SH-SY5Y (cell line): Measurements from ENCODE around the gene RPS6KC1.

Experiments used
- GATA2 ChIP-seq: IDR thresholded peaks from 2 replicates; pipeline ENCODE4 v1.6.1; 2011; ENCODE audit warnings: mild to moderate bottlenecking, low read depth, low read length
- GATA3 ChIP-seq: IDR thresholded peaks from 2 replicates; pipeline ENCODE4 v1.6.1; 2011; ENCODE audit warnings: low read depth, mild to moderate bottlenecking, low read length, moderate library complexity

RPS6KC1 gene

DNA sequence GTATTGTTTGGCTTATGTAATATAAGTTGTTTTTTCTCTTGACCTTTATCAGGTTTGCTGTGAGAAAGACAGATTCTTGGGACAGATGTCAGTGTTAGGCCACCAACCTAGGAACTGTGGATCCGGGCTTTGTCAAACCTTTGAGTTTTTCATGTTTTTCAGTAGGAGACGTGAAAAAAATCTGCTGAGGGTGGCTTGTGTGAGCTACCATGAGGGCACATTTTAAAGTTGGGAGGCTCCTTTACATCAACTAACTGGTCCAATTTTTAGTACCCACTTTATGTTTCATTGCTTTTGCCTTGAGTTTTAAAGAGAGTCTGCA is 801 bp downstream of the RPS6KC1 start:
- TF ChIP-seq GATA2 (no peak), GATA3 (no peak)

DNA sequence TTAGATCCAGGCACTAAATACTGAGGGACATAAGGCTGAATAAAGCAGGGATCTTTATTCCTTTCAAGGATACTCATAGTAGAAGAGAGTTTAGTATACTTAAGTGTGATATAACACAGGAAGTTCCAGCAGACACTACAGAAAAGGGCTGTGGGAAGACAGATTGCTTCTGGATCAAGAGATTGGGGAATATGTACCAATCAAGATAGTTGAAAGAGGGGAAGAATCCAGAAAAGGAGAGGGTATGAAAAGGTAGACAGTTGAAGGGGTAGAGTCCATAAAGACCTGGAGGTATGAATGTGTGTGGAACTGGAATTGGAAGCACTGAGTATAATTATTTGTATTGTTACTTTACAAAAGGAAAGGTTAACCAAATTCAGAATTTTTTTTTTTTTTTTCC is 2.4 kb downstream of the RPS6KC1 start:
- TF ChIP-seq GATA2 = no peak
- TF ChIP-seq GATA3 = no peak

DNA sequence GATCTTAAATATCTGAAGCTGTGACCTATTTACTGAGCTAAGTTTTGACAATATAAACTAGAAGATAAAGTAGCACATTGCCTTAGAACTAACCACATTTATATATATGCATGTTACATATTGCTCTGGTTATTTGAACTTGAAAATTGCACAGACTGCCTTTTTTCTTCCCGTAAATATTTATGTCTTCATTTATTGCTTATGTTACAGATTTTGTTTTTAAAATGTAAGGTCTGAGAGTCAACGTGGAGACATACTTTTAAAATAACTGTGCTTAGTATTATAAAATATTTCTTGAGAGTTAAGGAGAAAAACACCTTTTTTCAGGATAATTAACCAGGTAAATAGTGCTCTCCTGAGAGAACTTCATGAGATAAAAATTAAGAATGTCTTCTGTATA is 3.1 kb downstream of the RPS6KC1 start:
- TF ChIP-seq GATA2 (no peak), GATA3 (no peak)

DNA sequence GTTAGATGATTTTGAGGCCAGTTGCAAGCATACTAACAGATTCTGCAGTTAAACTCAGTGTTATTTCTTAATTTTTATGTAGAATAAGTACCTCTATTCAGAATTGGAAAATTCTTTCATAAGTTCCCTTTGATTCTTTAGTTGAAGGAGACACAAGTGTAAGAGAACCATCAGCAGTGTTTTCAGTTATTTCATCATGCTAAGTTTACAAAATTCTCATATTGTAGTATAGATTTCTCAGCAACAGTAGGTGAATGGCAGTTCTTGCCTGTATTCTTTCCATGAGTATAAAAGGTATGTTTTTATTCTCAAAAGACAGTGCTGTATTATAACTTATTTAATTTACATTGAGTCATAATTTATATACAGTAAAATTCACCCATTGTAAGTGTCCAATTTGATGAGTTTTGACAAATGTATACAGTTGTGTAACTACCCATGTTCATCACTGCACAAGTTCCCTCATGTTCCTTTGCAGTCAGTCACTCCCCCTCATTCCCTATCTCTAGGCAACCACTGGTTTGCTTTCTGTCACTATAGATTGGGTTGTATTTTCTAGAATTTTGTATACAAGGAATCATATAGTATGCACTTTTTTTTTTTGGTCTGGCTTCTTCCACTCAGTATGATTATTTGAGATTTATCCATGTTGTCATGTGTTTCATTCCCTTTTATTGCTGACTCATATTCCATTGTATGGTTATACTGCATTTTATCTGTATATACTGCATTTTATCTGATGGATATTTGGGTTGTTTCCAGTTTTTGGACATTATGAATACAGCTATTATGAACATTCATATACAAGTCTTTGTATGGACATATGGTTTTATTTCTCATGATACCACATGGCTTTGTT is 3.9 kb downstream of the RPS6KC1 start:
- TF ChIP-seq GATA3 = no peak
- TF ChIP-seq GATA2 = no peak

DNA sequence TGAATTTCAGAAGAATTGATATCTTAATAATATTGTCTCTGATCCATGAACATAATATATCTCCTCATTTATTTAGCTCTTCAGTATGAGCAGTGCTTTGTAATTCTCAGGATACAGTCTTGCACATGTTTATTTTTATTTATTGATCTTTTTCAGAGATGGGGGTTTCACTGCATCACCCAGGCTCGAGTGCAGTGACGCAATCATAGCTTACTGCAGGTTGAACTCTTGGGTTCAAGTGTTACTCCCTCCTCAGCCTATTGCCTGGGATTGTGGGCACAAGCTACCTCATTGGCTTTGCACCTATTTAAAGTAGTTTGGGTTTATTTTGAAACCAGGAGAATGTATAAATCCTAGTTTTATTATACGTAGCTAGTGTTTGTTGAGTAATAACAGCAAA is 4.7 kb downstream of the RPS6KC1 start:
- TF ChIP-seq GATA3 = no peak
- no peak for TF ChIP-seq GATA2

DNA sequence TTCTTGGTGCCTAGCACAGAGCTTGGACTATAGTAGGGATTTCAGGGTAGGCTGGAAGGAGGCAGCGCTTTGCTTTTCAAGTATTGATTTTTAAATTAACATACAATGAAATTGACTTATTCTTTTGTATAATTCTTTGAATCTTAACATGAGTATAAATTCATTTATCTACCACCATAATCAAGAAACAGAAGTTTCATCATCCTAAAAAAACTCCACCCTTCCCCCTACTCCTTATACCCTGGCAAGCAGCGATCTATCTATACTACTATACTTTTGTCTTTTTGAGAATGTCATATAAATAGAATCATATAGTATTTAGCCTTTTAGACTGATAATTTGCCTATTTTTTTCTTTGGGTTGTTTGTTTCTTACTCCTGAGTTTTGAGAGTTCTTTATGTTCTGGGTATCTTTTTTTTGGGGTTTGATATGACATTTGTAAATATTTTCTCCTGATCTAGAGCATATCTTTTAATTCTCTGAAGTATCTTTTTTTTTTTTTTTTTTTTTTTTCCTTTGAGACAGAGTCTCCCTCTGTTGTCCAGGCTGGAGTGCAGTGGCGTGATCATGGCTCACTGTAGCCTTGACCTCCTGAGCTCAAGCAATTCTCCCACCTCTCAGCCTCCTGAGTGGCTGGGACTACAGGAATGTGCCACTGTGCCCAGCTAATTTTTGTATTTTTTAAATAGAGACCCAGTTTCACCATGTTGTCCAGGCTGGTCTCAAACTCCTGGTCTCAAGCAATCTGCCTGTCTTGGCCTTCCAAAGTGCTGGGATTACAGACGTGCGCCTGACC is 6.4 kb downstream of the RPS6KC1 start:
- TF ChIP-seq GATA3 (no peak), GATA2 (no peak)

DNA sequence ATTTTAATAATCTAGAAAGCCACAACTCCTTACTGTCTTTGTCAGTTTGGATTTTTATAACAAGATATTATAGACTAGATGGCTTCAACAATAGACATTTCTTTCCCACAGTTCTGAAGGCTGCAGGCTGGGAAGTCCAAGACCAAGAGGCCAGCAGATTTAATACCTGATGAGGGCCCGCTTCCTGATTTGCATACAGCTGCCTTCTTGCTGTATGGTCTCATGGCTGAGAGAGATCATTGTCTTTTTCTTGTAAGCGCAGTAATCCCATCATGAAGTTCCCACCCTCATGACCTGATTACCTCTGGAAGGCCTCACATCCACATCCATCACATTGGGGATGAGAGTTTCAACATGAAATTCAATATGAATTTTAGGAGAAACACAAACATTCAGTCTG is 9.8 kb downstream of the RPS6KC1 start:
- TF ChIP-seq GATA3 (no peak), GATA2 (no peak)

DNA sequence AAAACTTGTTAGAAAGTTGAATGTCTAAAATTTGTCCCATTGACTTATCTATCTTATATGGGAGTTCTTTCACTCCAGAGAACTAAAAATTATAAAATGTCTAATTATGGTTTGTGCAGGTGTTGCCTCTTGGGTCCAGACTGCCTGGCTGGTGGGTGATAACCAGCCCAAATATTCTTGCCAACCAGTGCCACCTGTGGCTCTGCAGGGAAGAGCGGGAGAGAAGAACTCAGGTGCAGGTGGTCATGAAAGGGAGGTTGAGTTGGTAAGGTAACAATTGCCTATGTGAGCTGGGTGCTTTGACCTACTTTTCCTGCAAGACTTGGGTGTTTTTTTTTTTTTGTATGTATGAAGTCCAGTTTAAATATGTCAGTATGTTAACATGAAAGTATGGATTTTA is 10.2 kb downstream of the RPS6KC1 start:
- TF ChIP-seq GATA3 (no peak), GATA2 (no peak)

DNA sequence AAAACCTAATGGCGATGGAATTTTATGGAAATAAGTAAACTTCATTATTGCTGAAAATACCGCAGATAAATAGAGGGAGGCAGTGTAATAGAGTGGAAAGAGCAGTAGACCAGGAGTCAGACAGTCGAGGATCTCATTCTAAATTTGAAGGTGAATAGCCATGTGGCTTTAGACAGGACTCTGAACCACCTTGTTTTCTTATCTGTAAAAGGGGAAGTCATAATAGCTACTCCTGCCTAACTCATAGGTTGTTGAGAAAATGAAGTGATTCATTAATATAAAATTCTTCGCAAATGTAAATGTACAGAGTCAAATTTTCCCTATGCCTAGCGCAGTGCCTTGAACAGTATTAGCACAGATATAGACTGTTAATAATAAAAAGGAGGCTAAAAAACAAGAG is 14.8 kb downstream of the RPS6KC1 start:
- TF ChIP-seq GATA2 (no peak), GATA3 (no peak)

DNA sequence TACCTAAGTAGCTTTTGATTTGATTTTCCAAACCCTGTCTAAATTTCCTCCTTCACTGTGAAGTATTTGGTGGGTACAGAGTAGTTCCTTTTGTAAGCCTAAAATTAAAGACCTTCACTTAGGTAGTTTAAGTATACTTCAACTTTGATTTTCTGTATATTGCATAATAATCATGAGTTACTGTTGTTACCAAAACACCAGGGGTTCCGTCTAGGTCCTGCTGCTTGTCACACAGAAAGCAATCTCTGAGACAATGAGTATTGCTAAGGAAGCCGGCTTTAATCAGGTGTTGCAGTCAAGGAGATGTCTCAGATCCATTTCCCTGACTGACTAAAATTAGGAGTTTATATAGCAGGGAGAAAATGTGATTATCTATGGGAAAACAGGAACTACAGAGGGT is 15.3 kb downstream of the RPS6KC1 start:
- TF ChIP-seq GATA2 = no peak

DNA sequence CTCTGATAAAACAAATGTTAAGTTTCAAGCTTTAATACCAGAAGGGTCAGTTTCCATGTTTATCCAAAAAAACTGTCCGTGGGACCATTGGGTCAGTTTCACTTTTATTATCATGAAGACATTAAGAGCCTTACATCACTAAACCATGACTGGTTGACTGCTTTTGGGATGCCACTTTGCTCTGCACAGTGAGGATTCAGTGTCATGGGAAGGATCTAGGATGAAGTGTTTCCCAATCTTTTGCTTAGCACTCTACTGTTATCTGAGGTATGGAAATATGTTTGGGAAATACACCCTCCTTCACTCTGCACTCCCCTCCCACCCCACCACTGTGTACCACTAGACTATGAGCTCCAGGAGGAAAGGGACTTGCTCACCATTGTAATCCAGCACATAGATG is 16.3 kb downstream of the RPS6KC1 start:
- no peak for TF ChIP-seq GATA3
- TF ChIP-seq GATA2 = no peak

DNA sequence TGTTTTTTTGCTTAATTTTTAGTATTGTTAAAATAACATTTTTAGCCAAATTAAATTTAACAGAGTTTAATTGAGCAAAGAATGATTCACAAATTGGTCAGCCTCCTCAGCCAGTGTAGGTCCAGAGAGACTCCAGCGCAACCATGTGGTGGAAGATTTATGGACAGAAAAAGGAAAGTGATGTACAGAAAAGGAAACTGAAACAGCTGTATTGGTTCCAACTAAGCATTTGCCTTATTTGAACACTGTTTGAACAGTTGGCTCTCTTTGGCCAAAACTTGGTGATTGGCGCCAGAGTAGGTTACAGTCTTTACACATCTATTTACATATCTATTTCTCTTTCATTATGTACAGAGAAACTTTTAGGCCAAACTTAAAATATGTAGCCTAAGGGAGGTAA is 19.4 kb downstream of the RPS6KC1 start:
- TF ChIP-seq GATA3 (no peak), GATA2 (no peak)

DNA sequence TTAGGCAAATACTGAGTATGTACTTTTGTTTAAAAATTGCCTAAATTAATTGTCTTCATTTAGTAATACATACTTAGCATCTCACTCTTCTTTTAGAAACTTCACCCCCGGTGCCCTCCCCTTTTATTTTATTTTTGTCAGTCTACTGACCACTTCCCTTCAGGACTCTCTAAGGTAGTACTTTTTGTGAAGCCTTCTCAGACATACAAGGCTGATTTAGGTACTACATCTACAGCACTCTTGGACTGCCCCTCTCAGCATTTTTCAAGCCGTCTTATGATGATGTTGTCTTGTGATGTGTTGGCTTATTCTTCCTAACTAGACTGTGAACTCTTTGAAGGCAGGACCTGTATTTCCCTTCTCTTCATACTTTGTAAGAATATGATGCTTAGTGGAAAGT is 24.7 kb downstream of the RPS6KC1 start:
- TF ChIP-seq GATA3 = no peak
- TF ChIP-seq GATA2 = no peak

DNA sequence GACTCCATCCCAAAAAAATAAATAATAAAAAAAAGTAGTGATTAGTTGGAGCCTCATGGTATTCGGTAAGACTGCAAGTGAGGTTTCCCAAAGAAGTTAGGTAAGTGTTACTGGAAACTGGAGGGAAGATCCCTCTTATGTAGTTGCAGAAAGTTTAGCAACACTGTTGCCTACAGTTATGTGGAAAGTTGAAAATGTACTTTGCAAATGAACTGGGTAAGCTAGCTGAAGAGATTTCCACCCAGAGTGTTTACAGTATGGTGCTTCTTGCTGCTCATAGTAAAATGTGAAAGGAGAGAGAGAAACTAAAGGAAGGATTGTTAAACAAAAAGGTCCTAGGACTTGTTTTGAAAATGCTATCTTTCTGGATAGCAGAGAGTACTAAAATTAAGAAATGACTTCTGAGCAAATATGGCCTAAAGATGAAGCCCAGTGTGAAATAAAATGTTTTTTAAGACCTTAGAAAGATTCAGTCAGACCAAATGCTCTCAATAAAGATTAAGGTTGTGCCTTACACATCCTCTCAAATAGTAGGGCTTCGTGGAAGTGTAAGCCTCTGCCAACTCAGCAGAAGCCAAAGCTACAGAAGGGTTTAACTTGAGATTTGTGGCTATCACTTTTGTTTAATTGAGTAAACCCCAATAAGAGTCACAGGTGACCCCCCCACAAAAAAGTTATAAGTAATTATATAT is 31.5 kb downstream of the RPS6KC1 start:
- TF ChIP-seq GATA3 (no peak), GATA2 (no peak)

DNA sequence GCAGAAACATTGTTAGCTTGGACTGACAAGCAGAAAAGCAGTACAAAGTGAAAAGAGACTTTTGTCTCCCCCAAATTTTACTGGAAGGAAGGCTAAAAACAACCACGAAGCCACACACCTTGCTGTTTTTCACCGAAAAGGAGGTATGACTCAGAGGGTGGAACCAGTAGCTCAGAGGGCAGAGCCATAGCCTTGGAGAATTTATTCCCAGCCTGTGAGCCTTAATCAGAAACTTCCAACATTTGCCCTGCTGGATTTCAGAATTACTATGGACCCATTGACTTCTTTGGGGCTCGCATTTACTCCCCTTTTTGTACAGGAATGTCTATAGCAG is 32.0 kb downstream of the RPS6KC1 start:
- TF ChIP-seq GATA3 (no peak), GATA2 (no peak)
